ENCODE data around the gene MMP11. TPM values are rescaled to one million over a fixed set of nuclear protein-coding genes. Genes with fewer than 3 reads are reported as not detected.

Gene MMP11
- total and polyA plus RNA-seq, 2 of the 13 experiments (the other 11 are each of a cell fraction or from before 2014, with no cell fraction given) = 8.9 to 28.6 TPM

- TF ChIP-seq, protein P1, sequence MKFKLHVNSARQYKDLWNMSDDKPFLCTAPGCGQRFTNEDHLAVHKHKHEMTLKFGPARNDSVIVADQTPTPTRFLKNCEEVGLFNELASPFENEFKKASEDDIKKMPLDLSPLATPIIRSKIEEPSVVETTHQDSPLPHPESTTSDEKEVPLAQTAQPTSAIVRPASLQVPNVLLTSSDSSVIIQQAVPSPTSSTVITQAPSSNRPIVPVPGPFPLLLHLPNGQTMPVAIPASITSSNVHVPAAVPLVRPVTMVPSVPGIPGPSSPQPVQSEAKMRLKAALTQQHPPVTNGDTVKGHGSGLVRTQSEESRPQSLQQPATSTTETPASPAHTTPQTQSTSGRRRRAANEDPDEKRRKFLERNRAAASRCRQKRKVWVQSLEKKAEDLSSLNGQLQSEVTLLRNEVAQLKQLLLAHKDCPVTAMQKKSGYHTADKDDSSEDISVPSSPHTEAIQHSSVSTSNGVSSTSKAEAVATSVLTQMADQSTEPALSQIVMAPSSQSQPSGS (CRISPR knock-in tag; IDR thresholded peaks at IDR 0.05) = no peak
- no peak for TF ChIP-seq MTA3 (CRISPR knock-in tag; IDR thresholded peaks at IDR 0.05)
- TF ChIP-seq ZNF558 (CRISPR knock-in tag; IDR thresholded peaks at IDR 0.05; ENCODE audit: borderline replicate concordance) = no peak
- TF ChIP-seq ZBTB25 (CRISPR knock-in tag; IDR thresholded peaks at IDR 0.05) = no peak
- no peak for TF ChIP-seq CENPBD1 (CRISPR knock-in tag; IDR thresholded peaks at IDR 0.05; ENCODE audit: borderline replicate concordance, low read depth)
- TF ChIP-seq CREB3 (CRISPR knock-in tag; IDR thresholded peaks at IDR 0.05) = no peak
- TF ChIP-seq ZNF30 (CRISPR knock-in tag; IDR thresholded peaks at IDR 0.05) = no peak
- TF ChIP-seq, protein P2, sequence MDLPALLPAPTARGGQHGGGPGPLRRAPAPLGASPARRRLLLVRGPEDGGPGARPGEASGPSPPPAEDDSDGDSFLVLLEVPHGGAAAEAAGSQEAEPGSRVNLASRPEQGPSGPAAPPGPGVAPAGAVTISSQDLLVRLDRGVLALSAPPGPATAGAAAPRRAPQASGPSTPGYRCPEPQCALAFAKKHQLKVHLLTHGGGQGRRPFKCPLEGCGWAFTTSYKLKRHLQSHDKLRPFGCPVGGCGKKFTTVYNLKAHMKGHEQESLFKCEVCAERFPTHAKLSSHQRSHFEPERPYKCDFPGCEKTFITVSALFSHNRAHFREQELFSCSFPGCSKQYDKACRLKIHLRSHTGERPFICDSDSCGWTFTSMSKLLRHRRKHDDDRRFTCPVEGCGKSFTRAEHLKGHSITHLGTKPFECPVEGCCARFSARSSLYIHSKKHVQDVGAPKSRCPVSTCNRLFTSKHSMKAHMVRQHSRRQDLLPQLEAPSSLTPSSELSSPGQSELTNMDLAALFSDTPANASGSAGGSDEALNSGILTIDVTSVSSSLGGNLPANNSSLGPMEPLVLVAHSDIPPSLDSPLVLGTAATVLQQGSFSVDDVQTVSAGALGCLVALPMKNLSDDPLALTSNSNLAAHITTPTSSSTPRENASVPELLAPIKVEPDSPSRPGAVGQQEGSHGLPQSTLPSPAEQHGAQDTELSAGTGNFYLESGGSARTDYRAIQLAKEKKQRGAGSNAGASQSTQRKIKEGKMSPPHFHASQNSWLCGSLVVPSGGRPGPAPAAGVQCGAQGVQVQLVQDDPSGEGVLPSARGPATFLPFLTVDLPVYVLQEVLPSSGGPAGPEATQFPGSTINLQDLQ (CRISPR knock-in tag; IDR thresholded peaks at IDR 0.05) = no peak
- peak; percentile 45; the same call in 1 of the 2 replicates for TF ChIP-seq RARA (CRISPR knock-in tag; IDR thresholded peaks at IDR 0.05)
- no peak for TF ChIP-seq GFI1 (CRISPR knock-in tag; IDR thresholded peaks at IDR 0.05; ENCODE audit: borderline replicate concordance)
- TF ChIP-seq LCORL (IDR thresholded peaks at IDR 0.05) = no peak
- no peak for TF ChIP-seq LCORL (CRISPR knock-in tag; IDR thresholded peaks at IDR 0.05)
- peak; percentile 10 for TF ChIP-seq TEAD3 (CRISPR knock-in tag; optimal IDR thresholded peaks at IDR 0.05; ENCODE audit: borderline replicate concordance)
- TF ChIP-seq ZNF768 (CRISPR knock-in tag; IDR thresholded peaks at IDR 0.05) = peak; percentile 99
- TF ChIP-seq PAF1 (CRISPR knock-in tag; IDR thresholded peaks at IDR 0.05) = no peak
- TF ChIP-seq, protein P3, sequence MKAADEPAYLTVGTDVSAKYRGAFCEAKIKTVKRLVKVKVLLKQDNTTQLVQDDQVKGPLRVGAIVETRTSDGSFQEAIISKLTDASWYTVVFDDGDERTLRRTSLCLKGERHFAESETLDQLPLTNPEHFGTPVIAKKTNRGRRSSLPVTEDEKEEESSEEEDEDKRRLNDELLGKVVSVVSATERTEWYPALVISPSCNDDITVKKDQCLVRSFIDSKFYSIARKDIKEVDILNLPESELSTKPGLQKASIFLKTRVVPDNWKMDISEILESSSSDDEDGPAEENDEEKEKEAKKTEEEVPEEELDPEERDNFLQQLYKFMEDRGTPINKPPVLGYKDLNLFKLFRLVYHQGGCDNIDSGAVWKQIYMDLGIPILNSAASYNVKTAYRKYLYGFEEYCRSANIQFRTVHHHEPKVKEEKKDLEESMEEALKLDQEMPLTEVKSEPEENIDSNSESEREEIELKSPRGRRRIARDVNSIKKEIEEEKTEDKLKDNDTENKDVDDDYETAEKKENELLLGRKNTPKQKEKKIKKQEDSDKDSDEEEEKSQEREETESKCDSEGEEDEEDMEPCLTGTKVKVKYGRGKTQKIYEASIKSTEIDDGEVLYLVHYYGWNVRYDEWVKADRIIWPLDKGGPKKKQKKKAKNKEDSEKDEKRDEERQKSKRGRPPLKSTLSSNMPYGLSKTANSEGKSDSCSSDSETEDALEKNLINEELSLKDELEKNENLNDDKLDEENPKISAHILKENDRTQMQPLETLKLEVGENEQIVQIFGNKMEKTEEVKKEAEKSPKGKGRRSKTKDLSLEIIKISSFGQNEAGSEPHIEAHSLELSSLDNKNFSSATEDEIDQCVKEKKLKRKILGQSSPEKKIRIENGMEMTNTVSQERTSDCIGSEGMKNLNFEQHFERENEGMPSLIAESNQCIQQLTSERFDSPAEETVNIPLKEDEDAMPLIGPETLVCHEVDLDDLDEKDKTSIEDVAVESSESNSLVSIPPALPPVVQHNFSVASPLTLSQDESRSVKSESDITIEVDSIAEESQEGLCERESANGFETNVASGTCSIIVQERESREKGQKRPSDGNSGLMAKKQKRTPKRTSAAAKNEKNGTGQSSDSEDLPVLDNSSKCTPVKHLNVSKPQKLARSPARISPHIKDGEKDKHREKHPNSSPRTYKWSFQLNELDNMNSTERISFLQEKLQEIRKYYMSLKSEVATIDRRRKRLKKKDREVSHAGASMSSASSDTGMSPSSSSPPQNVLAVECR (CRISPR knock-in tag; IDR thresholded peaks at IDR 0.05; ENCODE audit: borderline replicate concordance) = no peak
Observed at GRCh38 chr22:23774922-23775436, 2.3 kb downstream of the MMP11 start (continued).
